TTC549 (cell line): ENCODE results near the gene SLC25A52.
"Not testable (repeated sequence)": the region's sequence is repeated elsewhere in the genome, so short reads cannot be mapped to it uniquely, and the experiment has no call there.

ENCODE experiments used
- FAIRE-seq: peaks from 2 replicates; lab custom pipeline; 2012; peaks lifted over from hg19 to GRCh38; lab: Jason Lieb, UNC

Gene SLC25A52

DNA sequence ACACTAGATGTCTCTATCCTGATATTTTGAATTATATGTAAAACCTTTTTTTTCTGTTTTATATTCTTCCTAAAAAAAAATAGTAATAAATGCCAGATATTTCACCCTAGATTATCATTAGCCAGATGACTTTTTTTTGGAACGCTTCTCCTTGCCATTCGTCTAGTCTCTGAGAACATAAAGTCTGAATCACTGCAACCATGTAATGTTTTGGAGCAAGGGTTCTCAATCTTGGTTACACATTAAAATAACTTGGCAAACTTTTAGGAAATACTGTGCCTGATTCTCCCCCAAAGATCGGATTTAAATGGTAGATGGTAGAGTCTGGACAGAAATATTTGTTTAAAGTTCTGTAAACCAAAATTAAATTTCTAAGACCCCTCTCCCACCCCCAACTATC lies 21.0 kb downstream of the SLC25A52 start:
- no peak for FAIRE-seq

DNA sequence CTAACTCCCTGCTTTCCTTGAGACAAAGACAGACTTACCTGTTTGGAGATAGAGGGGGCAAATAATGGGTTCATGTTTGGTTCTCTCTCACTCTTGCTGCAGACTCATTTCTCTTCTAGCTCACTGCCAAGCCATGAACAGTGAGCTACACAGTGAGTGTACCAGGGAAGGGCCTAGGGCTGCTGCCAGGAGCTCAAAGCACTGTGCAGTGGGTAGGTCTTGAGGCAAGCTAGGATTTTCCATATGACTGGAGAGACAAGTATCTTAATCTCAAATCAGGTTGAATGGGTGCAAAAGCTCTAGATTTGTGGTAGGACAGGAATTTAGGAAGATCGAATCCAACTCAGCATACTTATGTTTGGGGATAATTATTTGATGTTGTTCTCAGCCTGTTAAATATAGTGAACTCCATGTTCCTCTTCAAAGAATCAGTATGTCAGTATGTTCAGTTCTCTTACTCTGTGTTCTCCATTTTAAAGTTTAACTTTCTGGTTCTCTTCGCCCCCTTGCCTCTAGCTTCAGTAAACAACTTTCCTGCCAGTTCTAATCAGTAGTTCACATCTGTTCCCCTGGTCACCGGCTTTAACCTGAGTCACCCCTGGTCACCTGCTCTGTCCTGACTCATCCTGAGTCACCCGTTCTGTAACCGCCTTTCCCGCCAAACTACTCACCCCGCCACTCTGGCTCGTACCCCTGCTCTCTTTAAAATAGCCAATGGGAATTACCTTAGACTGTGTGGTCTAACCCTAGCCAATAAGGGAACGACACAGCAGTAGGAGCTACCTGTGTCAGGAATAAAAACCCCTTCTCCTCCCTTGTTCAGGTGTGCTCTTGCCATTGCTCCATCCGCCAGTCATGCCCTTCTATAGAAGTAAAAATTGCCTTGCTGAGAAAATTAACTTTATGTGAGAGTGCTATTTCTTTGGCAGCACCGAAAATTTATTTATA lies 21.9 kb downstream of the SLC25A52 start:
- no peak for FAIRE-seq

DNA sequence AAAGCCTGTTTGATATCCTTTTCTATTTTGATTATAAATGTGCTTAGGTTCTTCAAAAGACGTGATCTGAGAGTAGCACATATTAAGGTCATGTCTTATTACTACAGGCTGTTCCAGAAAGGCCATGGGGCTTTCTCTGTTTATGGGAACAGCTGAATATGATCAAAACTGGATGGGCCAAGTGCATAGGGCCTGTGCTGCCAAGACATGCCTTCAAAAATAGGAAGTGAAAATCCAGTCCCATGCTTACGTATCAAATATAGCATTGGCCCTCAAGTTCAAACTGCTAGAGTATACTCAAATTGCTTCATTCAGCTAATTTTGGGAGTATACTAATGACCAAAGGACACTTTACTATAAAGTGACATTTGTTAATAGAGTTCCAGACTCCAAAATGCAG lies 24.1 kb downstream of the SLC25A52 start:
- no peak for FAIRE-seq

DNA sequence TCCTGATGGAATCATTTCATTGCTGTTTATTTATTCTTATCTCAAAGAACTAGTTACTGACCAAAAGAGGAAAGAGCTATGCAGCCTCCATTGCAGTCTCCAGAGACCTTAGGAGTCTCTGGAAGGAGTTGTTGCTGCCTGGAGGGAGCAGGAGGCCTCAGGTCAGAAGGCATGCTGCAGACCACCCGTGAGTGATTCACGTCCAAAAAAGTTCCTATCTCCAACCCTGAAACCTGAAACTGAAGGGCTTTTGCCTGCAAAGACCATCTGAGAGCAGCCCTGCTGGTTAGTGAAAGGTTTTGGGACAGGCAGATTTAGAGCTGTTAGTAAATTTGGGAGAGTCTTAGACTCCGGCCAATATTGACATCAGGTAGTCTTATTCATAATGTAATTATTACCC lies 29.1 kb downstream of the SLC25A52 start:
- FAIRE-seq = no peak

DNA sequence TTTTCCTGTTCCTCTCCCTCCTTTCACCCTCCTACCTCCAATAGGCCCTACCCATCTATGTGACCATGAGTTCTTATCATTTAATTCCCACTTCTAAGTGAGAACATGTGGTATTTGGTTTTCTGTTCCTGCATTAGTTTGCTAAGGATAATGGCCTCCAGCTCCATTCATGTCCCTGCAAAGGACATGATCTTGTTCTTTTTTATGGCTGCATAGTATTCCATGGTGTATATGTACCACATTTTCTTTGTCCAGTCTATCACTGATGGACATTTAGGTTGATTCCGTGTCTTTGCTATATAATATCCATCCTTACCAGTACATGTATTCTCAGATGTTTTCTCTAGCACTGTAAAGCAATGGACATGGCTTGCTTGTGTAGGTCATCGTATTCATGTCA lies 31.5 kb downstream of the SLC25A52 start:
- not testable (repeated sequence) for FAIRE-seq

DNA sequence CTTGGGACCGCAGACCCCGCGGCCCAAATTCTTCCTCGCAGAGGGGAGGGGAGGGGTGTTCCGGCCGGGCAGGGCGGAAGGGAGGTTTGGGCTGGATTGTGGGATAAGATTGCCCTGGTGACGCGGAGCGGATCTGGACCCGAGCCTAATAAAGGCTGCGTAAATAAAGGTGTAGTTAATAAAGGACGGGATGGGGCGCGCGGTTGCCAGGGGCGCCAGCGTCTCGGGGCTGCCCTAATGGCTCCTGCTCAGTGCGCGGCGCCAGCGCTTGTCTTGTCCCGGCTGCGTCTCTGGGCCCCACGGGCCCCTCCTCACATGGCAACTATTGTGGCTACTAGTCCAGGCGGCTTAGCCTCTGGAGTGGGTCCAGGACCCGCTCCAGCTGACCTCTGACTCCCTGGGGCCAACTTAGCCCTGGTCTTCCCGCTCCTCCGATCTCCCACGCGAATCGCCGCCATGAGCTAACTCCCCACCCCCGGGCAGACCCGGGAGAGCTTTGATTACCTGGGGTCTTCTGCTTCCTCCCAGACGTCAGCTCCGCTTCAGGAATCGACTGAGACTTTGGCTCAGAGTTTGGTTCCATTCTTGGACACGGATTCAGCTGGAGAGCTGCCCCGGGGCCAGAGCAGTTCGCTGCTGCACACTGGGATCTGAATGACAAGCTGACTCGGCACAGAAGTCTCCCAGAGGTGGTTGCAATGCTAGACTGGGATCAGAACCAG lies 36.5 kb downstream of the SLC25A52 start:
- FAIRE-seq = no peak

DNA sequence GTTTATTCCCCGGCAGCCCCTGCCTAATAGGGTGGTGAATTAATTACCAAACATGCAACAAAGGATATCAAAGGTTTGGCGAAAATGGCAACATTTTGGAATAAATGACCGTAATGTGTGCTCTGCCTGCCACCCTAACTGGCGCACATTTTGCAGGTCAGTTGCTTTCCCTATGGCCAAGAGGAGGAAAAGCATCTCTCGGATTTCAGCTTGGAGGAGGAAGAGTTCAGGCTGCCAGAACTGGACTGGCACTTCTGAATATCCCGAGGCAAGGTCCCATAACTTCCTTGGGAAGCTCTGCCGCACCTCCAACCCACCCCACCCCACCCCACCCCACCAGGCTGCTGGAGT lies 37.1 kb downstream of the SLC25A52 start:
- FAIRE-seq = no peak

DNA sequence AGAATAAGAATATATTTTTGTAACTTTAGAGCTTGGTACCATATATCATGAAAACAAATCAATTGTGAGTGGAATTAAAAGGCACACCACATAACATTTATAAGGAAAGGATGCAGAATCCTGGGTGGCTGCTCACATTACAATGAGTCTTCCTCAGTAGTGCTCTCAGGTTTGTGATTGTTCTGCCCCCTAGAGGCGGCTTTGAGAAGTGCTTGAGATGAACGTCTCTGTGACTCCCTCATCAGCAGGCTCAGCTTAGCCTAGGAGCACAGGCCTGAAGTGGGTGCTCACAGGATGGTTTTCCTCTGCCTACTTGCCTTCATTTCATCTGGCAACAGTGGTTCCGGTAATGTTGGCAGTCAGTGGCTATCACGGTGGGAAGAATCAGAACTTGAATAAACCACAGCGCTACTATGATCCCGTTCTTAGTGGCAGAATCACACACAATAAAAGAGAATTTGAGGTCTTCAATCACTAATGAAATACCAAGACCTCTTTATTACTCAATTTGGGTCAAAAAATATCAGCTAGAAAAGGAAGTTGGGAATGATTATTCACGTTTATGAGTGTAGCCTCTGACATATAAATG lies 38.2 kb downstream of the SLC25A52 start:
- no peak for FAIRE-seq

DNA sequence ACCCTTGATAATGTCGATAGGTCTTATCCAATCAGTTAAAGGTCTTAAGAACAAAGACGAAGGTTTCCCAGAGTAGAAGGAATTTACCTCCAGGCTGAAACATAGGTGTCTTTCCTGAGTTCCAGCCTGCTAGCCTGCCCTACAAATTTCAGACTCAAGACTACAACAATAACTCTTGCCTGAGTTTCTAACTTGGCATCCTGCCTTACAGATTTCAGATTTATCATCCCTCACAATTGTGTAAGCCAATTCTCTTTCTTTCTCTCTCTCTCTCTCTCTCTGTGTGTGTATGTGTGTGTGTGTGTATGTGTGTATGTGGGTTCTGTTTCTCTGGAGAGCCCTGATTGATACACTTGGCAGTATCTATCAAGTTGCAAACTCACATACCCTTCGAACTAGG lies 39.1 kb downstream of the SLC25A52 start:
- no peak for FAIRE-seq

DNA sequence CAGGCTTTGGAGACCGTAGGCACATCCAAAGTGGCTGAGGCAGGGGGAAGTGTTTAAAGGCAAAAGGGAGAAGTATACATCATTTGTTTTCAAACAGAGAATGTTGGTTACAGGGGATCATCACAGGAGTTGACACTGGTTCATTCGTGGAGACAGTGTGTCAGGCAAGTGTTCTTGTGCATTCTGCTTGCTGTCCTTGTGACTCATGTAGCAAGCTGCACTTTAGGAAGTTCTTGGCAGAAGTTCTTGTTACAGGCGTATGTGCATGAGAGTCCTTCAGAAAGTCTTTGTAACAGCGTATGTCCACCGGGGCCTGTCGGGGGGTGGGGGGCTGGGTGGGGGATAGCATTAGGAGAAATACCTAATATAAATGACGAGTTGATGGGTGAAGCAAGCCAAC lies 39.8 kb downstream of the SLC25A52 start:
- FAIRE-seq = no peak

DNA sequence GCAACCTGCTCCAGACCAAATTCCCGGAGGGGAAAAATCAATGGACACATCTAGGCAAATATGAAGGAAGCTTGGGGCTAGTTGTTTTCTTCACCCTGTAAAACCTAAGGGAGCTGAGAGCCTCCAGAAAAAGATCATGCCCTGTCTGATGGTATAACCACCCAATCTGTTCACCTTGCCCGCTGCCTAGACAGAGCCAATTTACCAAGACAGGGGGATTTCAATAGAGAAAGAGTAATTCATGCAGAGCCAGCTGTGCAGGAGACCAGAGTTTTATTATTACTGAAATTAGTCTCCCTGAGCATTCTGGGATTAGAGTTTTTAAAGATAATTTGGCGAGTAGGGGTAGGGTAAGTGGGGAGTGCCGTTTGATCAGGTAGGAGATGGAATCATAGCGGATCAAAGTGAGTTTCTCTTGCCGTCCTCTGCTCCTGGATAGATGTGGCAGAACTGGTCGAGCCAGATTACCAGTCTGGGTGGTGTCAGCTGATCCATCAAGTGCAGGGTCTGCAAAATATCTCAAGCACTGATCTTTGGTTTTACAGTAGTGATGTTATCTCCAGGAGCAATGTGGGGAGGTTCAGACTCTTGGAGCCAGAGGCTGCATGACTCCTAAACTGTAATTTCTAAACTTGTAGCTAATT lies 41.2 kb downstream of the SLC25A52 start:
- FAIRE-seq = no peak

DNA sequence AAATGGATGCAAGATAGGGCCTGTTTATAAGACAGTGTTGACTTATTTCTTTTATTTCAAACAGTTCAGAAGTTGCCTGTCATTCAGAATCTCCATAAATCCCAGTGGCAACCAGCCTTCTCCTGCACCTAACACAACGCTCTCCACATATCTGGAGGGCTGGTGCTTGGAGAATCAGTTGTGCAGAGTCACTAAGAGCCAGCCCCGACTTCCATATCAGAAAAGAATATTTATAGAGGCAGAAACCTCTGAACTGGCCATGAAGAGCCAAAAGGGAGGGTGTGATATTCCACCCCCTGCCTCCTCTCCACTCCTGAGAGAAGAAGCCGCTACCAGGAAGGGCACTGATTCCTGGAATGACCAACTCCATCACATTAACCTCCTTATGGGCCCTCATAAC lies 42.3 kb downstream of the SLC25A52 start:
- no peak for FAIRE-seq

DNA sequence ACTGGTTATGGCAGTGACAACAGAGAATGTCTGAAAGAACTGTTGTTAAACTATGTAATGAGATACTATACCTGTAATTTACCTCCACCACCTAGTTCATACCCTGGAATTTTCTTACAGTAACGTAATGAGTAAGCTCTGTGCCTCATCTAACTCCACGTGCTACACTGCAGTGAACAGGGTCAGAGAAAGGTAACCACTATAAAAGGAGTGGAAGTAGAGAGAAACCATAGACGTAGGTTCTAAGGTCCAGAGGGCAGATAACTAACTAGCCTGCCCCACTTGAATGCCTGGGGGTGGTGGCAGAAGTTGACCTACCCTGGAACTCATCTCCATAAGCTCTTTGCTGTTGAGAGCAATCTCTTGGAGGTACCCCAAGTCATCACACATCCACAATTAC lies 44.3 kb downstream of the SLC25A52 start:
- FAIRE-seq = no peak

DNA sequence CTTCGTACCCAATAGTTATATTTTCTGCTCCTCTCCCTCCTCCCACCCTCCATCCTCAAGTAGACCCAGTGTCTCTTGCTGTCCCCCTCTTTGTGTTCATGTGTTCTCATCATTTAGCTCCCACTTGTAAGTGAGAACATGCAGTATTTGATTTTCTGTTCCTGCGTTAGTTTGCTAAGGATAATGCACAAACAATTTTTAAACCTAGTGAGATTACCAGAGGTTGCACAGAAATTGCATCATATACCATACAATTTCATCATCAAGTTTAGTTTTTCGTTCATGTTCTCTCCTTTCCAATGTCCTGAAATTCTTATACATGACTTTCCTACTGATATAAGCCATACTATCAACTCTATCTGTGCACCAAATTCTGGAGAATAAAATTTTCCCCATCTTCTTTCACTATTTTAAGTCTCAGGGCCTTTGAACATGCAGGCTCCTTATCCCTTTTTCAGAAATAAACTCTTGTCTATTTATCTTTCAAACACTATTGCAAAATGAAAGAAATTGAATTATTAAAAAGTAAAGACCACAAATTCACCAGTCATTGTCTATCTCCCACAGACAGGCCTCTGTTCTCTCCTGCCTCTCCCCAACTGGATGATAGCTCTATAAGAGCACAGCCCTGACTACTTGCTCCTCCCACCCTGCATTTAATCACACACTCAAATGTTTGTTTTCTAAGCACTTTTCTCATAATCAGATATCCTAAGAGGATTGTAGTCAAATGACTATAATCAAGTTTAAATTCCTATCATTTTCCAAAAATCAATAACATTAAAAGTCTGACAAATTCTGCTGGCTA lies 49.1 kb downstream of the SLC25A52 start:
- no peak for FAIRE-seq

DNA sequence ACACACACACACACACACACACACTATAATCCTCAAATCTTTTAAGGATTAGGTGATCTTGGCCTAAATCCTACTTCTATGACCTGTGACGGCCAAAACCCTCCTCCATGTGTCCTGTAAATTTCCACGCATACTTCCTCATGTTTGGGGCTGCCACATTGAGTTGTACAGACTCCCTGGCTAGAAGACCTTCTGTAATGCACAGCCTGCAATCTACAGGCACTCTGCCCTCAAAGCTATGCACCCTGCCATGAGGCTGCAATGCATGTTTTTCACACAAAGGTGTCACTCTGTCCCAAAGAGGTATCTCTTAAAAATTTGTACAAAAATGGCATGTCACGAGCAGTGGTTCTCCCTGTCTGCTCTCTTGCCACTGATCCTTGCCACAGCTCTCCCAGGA lies 49.9 kb downstream of the SLC25A52 start:
- no peak for FAIRE-seq
